Posterior cingulate gyrus (tissue), 11 donors: ENCODE results near the gene ZNF622.
"Not testable (repeated sequence)": the region's sequence is repeated elsewhere in the genome, so short reads cannot be mapped to it uniquely, and the experiment has no call there.

Source experiments
- DNase-seq, 10 donors: peaks; one replicate each; pipeline versions ENCODE4 v3.0.0 to v3.0.0-alpha.2; 2020 to 2021; ENCODE audit warnings: mixed read lengths in 3 of 10
- intact Hi-C: fragments of 100-400 bp; cut with DNase I; formaldehyde crosslinking; loops from one replicate; pipeline ENCODE4 v1.15.1; 2023

ZNF622 gene

GRCh38 chr5:16446993-16447392, 18.6 kb downstream of the ZNF622 start:
- no peak for DNase-seq
- intact Hi-C loops: no loop called here

- DNase-seq: no peak
- intact Hi-C loops: no loop called here
Measured at GRCh38 chr5:16437977-16438376, 27.6 kb downstream of the ZNF622 start.

DNA sequence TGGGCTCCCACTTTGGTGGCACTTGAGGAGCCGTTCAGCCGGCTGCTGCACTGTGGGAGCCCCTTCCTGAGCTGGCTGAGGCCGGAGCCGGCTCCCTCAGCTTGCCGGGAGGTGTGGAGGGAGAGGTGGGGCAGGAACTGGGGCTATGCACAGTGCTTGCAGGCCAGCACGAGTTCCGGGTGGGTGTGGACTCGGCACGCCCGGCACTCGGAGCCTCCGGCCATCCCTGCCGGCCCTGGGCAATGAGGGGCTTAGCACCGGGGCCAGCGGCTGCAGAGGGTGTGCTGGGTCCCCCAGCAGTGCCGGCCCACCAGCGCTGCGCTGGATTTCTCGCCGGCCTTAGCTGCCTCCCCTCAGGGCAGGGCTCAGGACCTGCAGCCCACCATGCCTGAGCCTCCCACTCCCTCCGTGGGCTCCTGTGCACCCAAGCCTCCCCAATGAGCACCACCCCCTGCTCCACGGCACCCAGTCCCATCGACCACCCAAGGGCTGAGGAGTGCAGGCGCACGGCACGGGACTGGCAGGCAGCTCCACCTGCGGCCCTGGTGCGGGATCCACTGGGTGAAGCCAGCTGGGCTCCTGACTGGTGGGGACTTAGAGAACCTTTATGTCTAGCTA, 29.4 kb downstream of the ZNF622 start:
- DNase-seq: peak in 1 of 10 donors; percentile 70
- intact Hi-C loops: not testable (repeated sequence)

GRCh38 chr5:16431490-16431889, 34.1 kb downstream of the ZNF622 start:
- no peak for DNase-seq
- intact Hi-C loops: no loop called here

DNA sequence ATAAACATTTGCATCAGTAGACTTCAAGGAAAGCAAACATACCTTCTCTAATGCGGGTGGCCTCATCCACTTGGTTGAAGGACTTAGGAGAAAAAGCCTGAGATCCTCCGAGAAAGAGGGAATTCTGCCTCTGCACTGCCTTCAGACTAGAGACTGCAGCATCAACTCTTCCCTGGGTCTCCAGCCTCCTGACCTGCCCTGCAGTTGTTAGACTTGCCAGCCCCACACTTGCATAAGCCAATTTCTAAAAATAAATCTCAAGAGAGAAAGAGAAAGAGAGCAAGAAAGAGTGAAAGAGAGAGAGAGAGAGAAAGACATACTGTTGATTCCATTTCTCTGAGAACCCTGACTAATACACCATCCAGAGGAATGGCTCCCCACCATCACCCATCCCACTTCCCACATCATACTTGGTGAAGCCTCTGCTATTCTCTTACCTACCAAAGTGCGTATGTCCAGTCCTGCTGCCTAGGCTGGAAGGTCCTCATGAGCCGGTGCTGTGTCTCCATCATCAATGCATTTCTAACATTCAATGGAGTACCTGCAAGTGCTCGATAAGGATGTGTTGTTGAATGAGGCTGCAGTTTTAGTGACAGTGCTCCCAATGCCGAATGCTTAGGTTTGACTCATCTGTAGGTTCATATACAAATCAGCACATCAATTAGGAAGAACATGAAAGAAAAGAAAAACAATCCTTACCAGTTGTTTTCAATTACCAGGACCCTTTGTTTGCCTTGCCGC, 35.1 kb downstream of the ZNF622 start:
- no peak for DNase-seq
- intact Hi-C loops: no loop called here

GRCh38 chr5:16428359-16428758, 37.2 kb downstream of the ZNF622 start:
- intact Hi-C loops: no loop called here
- no peak for DNase-seq

DNA sequence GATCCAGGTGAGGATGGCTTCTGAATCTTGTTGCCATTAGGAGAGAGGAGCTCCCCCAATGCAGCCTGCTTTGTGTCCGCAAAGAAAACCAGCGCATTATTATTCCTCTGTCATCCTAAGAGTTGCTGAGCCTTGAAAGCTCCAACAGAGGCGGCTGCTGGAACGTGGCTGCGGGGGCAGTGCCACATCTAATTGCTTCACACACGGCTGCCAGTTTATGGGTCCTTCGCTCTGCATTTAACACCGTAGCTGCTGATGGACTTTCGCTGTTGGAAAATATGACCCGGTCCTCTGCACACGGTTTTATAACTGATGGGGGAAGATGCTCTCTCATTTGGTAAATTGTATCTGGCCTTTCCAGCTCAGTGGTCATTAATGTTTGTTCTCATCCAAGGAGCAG, 38.0 kb downstream of the ZNF622 start:
- DNase-seq: peak in 9 of 10 donors; percentile 15 to 90 (median 47)
- intact Hi-C loops: no loop called here

- DNase-seq: no peak
- intact Hi-C loops: no loop called here
Measured at GRCh38 chr5:16418471-16418922, 47.1 kb downstream of the ZNF622 start.

GRCh38 chr5:16417398-16418074, 48.1 kb downstream of the ZNF622 start:
- no peak for DNase-seq
- intact Hi-C loops: no loop called here

- DNase-seq: no peak
- intact Hi-C loops: no loop called here
Measured at GRCh38 chr5:16414861-16415260, 50.7 kb downstream of the ZNF622 start.

- DNase-seq: no peak
- intact Hi-C loops: no loop called here
Measured at GRCh38 chr5:16413166-16413860, 52.3 kb downstream of the ZNF622 start.

DNA sequence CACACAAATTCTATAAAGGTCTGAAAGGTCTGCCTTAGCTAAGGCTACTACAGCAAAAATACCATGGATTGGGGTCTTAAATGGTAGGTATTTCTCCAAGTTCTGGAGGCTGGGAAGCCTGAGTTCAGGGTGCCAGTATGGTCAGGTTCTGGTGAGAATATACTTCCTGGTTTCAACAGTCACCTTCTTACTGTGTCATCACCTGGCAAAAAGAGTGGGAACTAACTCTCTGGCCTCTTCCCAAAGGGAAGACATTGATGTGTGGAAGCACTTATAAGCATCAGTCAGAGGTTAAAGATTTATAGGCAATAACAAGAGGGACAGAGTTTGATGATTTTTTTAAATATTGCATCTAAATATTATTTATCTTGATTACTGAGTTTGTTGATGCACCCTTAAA, 53.0 kb downstream of the ZNF622 start:
- intact Hi-C loops: no loop called here
- DNase-seq: no peak

DNA sequence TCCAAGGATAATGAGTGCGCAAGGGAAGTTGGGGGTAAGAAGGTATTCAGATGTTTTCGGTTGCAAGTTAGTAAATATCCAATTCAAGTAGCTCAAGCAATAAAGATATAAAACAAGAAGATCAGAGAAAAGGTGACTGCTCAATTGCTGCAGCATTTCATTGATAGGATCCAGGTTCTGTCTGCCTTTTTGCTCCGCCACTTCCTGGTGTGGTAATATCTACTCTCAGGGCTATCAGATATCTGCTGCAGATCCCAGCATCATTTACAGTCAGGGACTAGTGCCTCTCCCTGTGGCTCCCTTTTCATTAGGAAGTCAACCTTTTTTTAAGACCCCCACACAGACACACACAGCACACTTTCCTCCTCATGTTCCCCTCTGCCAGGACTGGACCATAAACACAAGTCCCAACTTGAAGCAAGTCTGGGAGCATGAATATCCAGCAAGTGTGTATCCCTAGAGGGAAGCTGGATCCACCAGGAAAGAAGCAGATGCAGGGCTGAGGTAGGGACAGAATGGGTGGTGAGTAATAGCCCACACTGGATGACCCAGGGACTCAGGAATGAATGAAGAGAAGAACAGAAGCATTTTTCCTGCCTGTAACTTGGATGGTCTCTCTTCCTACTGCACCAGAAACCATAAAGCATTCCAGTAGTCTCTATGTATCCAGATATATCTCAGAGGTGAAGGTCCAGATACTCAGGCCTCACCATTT, 53.7 kb downstream of the ZNF622 start:
- DNase-seq: no peak
- intact Hi-C loops: no loop called here

DNA sequence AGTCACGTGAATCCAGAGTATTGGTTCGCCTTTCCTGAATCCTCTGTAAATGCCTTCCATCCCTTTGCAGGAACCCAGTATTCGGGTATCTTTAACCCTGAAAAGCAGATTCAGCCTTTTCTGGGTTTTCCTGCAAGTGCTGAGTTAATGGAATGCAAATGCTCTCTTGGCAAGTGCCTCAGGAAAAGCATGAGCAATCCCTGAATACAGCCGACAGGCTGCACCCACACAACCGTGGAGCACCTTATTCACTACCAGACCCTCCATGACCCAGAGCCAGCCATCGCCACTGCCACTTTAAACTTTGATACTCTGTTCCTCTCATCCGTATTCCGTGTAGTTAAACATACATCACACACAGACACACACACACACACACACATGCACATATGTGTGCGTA, 54.4 kb downstream of the ZNF622 start:
- DNase-seq: no peak
- intact Hi-C loops: no loop called here

- no peak for DNase-seq
- intact Hi-C loops: no loop called here
Measured at GRCh38 chr5:16410338-16410737, 55.3 kb downstream of the ZNF622 start.

DNA sequence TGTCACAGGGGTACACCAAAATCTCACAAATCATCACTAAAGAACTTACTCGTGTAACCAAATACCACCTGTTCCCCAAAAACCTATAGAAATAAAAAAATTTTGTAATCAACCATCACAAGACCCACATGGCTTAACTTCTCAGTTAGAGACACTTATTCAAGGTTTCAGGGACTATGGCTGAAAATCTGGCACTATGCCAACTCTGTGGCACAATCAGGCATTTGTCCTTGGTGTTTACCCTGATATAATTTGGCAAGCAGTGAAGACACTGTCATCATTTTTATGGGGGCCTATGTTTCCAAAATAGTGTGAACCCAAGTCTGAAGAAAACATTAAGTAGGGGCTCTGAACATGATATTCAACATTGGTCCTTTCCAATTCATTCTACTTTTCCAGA, 59.0 kb downstream of the ZNF622 start:
- intact Hi-C loops: no loop called here
- no peak for DNase-seq

GRCh38 chr5:16406023-16406422, 59.6 kb downstream of the ZNF622 start:
- DNase-seq: no peak
- intact Hi-C loops: no loop called here
